GM21786 (cell line): ENCODE data around the gene SFMBT2.

ENCODE experiments used
- ATAC-seq: cut with Tn5 transposase; IDR thresholded peaks from one replicate; pipeline ENCODE4 v1.9.1; 2021; ENCODE audit not compliant: unreplicated experiment

SFMBT2 gene

GRCh38 chr10:7410862-7411670 is at the start of gene SFMBT2:
Gene SFMBT2, minus strand, starts transcription at chr10:7411034. Its CDS starts 29,136 bp downstream, at chr10:7381898.
- peak; percentile 28 for ATAC-seq

GRCh38 chr10:7460006-7460405 is 49.2 kb upstream of the SFMBT2 start:
- ATAC-seq = no peak

- no peak for ATAC-seq
Measured at GRCh38 chr10:7458556-7458955, 47.7 kb upstream of the SFMBT2 start.

GRCh38 chr10:7457478-7458316 is 46.9 kb upstream of the SFMBT2 start:
- ATAC-seq = peak; percentile 87

- ATAC-seq = no peak
Measured at GRCh38 chr10:7449063-7449695, 38.3 kb upstream of the SFMBT2 start.

GRCh38 chr10:7445474-7446185 is 34.8 kb upstream of the SFMBT2 start:
- ATAC-seq = peak; percentile 82

GRCh38 chr10:7444551-7445121 is 33.8 kb upstream of the SFMBT2 start:
- ATAC-seq = peak; percentile 54

GRCh38 chr10:7443036-7443435 is 32.2 kb upstream of the SFMBT2 start:
- ATAC-seq = no peak

GRCh38 chr10:7441403-7442147 is 30.7 kb upstream of the SFMBT2 start:
- ATAC-seq = no peak

- no peak for ATAC-seq
Measured at GRCh38 chr10:7439696-7440095, 28.9 kb upstream of the SFMBT2 start.

GRCh38 chr10:7438196-7438986 is 27.6 kb upstream of the SFMBT2 start:
- no peak for ATAC-seq

GRCh38 chr10:7436490-7437100 is 25.8 kb upstream of the SFMBT2 start:
- ATAC-seq = no peak

- peak; percentile 67 for ATAC-seq
Measured at GRCh38 chr10:7435674-7436073, 24.8 kb upstream of the SFMBT2 start.

- no peak for ATAC-seq
Measured at GRCh38 chr10:7434378-7434777, 23.5 kb upstream of the SFMBT2 start.

GRCh38 chr10:7433861-7434260 is 23.0 kb upstream of the SFMBT2 start:
- no peak for ATAC-seq

- no peak for ATAC-seq
Measured at GRCh38 chr10:7432884-7433726, 22.3 kb upstream of the SFMBT2 start.

- ATAC-seq = no peak
Measured at GRCh38 chr10:7428673-7429350, 18.0 kb upstream of the SFMBT2 start.
